Upper lobe of left lung (tissue), 6 donors: ENCODE measurements around the gene KIF21B. TPM values are rescaled to one million over a fixed set of nuclear protein-coding genes. Genes with fewer than 3 reads are reported as not detected.
"Not testable (repeated sequence)": the region's sequence is repeated elsewhere in the genome, so short reads cannot be mapped to it uniquely, and the experiment has no call there.

ENCODE experiments used
- ATAC-seq, 2 donors: fragments of 200-7000 bp; cut with Tn5 transposase; one replicate each; pipeline ENCODE4 v1.9.1; 2022; ENCODE audit warnings: mild to moderate bottlenecking in 2 of 2, moderate library complexity in 2 of 2; ENCODE audit not compliant: low FRiP score in 2 of 2
- DNase-seq, 2 donors: peaks; one replicate each; pipeline ENCODE4 v3.0.0-alpha.2; 2019 to 2020
- H3K27ac ChIP-seq, 4 donors: fragments of 200-600 bp; sonication (generic); one replicate each; pipeline ENCODE4 v1.5.1; 2016 to 2019
- H3K27me3 ChIP-seq, 4 donors: fragments of 200-600 bp; sonication (generic); one replicate each; pipeline ENCODE4 v1.5.1; 2017 to 2019
- H3K36me3 ChIP-seq, 4 donors: fragments of 200-600 bp; sonication (generic); one replicate each; pipeline ENCODE4 v1.5.1; 2016 to 2019
- H3K4me1 ChIP-seq, 4 donors: fragments of 200-600 bp; sonication (generic); one replicate each; pipeline ENCODE4 v1.5.1; 2018 to 2019
- H3K4me3 ChIP-seq, 4 donors: fragments of 200-600 bp; sonication (generic); one replicate each; pipeline ENCODE4 v1.5.1; 2017 to 2019; ENCODE audit warnings: mild to moderate bottlenecking in 2 of 4, moderate library complexity in 1 of 4
- H3K9me3 ChIP-seq, 4 donors: fragments of 200-600 bp; sonication (generic); one replicate each; pipeline ENCODE4 v1.5.1; 2018 to 2019
- EP300 ChIP-seq, 4 donors: sonication (generic); formaldehyde crosslinking; IDR thresholded peaks; one replicate each; pipeline ENCODE4 v1.5.1; 2017; ENCODE audit warnings: antibody characterized with exemption in 4 of 4, control low read depth in 2 of 4
- POLR2A ChIP-seq, 4 donors: fragments of 450-650 bp; IDR thresholded peaks; one replicate each; pipeline ENCODE4 v1.5.1; 2016 to 2017; ENCODE audit warnings: antibody characterized with exemption in 4 of 4, mild to moderate bottlenecking in 2 of 4
- POLR2AphosphoS5 ChIP-seq, 2 donors: sonication (generic); formaldehyde crosslinking; IDR thresholded peaks; one replicate each; pipeline ENCODE4 v1.5.1; 2017; ENCODE audit warnings: antibody characterized with exemption in 2 of 2
- WGBS, 2 donors: methylation state at CpG; one replicate each; pipeline ENCODE4 v1.1.5; 2017 to 2018; 5-methylcytosine and 5-hydroxymethylcytosine counted together
- total RNA-seq, 6 donors: library from RNA; depleted of rRNA in 4 of 6; stranded (reverse); fragments of >200 nt in 4 of 6; gene quantifications; one replicate each; pipeline versions ENCODE4 v1.1.0 to v1.2.1, GENCODE V29; 2016 to 2021
- TF ChIP-seq, protein P1 (sequence below), 6 experiments: fragments of 450-650 bp in 4 of 6; fragments of 200-600 bp in 2 of 6; sonication (generic) in 2 of 6; IDR thresholded peaks; one replicate each; pipeline ENCODE4 v1.5.1; 2016 to 2019; ENCODE audit warnings: antibody characterized with exemption in 6 of 6
- donor health status: DM: no; HTN: no; CAD: no; lungs with moderate emphysema.
- donor health status: DM: no; HTN: yes; CAD: no; lungs with severe emphysema.

KIF21B gene
- total RNA-seq, 6 donors from 2014 or later: 3.6 to 18.9 (median 6.1) TPM

DNA sequence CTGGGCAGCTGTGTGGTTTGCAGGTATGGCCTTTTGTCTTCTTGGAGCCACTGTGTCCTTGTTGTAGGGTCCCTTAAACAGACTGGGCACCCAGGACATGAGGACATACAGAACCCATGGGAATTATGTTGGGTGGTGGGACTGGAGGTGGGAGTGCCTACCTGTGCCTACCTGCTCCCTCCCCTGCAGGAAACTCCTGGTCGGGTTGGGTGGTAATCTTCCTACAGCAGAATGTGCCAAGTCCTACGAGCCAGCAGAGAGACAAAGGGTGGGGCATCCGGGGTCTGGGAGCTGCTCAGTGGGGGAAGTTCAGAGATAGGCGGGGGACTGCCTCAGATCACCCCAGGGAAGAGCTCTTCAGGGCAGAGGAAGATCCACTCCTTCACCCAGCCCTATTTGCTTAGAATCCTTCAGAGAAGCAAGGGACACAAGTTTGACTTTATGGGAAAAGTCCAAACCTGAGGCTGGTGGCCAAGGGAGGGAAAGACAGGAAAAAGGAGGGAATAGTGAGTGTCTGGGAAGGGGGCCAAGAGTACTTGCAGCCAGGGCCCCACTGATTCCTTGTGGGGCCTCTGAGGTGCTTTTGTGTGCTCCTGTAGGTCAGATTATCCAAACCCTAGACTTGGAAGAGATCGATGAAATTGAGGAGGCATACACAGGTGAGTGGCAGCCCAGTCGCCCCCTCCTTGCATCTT, 58.3 kb downstream of the KIF21B start:
- ATAC-seq: no peak
- no peak for TF ChIP-seq POLR2AphosphoS5 (IDR thresholded peaks at IDR 0.05)
- TF ChIP-seq, protein P1, sequence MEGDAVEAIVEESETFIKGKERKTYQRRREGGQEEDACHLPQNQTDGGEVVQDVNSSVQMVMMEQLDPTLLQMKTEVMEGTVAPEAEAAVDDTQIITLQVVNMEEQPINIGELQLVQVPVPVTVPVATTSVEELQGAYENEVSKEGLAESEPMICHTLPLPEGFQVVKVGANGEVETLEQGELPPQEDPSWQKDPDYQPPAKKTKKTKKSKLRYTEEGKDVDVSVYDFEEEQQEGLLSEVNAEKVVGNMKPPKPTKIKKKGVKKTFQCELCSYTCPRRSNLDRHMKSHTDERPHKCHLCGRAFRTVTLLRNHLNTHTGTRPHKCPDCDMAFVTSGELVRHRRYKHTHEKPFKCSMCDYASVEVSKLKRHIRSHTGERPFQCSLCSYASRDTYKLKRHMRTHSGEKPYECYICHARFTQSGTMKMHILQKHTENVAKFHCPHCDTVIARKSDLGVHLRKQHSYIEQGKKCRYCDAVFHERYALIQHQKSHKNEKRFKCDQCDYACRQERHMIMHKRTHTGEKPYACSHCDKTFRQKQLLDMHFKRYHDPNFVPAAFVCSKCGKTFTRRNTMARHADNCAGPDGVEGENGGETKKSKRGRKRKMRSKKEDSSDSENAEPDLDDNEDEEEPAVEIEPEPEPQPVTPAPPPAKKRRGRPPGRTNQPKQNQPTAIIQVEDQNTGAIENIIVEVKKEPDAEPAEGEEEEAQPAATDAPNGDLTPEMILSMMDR (IDR thresholded peaks at IDR 0.05): no peak
- TF ChIP-seq EP300 (IDR thresholded peaks at IDR 0.05): no peak
- TF ChIP-seq POLR2A (IDR thresholded peaks at IDR 0.05): no peak
- Histone ChIP-seq H3K36me3 (no peaks in the 10 kb centered on the region), H3K27ac (no peak overlapping the region), H3K9me3 (no peaks in the 10 kb centered on the region), H3K27me3 (no peaks in the 10 kb centered on the region), H3K4me1 (no peaks in the 10 kb centered on the region), H3K4me3 (no peak overlapping the region)
- no peak for DNase-seq
- 47 to 50% methylated on average over 6 of the region's 6 CpGs for WGBS, 2 donors

DNA sequence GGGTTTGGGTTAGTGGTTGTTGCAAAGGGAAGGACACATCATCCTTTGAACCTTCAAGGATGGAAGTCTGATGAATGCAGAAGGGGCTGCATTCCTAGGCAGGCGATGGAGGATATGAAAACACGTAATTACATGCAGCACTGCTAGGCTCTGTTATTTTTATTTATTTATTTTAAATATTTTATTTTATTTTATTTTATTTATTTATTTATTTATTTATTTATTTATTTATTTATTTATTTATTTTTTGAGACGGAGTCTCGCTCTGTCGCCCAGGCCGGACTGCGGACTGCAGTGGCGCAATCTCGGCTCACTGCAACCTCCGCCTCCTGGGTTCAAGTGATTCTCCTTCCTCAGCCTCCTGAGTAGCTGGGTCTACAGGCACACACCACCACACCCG, 59.6 kb downstream of the KIF21B start:
- not testable (repeated sequence) for ATAC-seq, H3K27me3 ChIP-seq, H3K36me3 ChIP-seq, DNase-seq, H3K9me3 ChIP-seq, H3K4me3 ChIP-seq, H3K27ac ChIP-seq, H3K4me1 ChIP-seq
- 95 to 97% methylated on average over 11 of the region's 11 CpGs for WGBS, 2 donors

DNA sequence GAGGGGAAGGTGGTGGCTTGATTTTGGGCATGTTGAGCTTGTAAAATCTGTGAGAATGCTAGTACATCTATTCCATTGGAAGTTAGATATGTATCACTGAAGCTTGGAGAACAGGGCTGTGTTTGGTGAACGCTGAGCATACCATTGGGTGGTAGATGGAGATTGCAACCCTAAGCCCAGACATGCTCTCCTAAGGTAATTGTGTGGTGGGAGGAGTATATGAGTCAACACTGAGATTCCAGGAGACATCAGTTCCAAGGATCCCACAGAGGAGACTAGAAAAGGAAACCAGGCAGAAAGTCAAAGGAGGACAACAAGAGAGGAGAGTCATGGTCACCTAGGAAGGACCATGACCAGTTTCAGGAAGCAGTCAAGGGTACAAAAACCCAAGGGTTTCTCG, 60.4 kb downstream of the KIF21B start:
- Histone ChIP-seq H3K9me3 (no peaks in the 10 kb centered on the region), H3K27ac (no peak overlapping the region), H3K27me3 (no peaks in the 10 kb centered on the region), H3K36me3 (no peaks in the 10 kb centered on the region), H3K4me3 (no peak overlapping the region), H3K4me1 (no peaks in the 10 kb centered on the region)
- no peak for TF ChIP-seq POLR2AphosphoS5 (IDR thresholded peaks at IDR 0.05)
- TF ChIP-seq, protein P1 (IDR thresholded peaks at IDR 0.05): no peak
- no peak for TF ChIP-seq EP300 (IDR thresholded peaks at IDR 0.05)
- no peak for TF ChIP-seq POLR2A (IDR thresholded peaks at IDR 0.05)
- ATAC-seq: no peak
- WGBS, 2 donors: 83 to 85% methylated on average over 2 of the region's 2 CpGs
- no peak for DNase-seq

DNA sequence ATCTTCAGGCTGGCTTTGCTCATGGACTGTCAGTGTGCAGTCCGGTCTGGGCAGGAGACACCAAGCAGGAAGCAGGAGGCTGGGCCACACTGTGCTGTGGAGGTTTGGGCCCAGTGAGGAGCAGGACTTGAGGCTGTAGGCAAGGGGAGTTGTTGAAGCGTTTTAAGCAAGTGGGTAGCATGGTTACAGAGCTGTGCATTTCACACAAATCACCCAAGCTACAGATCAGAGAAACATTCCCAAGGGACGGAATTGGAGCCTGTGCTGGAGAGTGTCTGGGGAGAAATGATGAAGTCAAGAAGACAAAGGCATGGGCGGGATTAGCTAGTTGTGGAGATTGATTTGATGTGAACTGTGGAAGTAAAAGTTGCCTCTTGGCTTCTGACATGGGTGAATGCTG, 60.9 kb downstream of the KIF21B start:
- no peak overlapping the region for H3K27ac ChIP-seq
- ATAC-seq: no peak
- no peak overlapping the region for H3K4me3 ChIP-seq
- no peaks in the 10 kb centered on the region for H3K9me3 ChIP-seq
- 92% methylated on average over 4 of the region's 4 CpGs for WGBS, 2 donors
- H3K27me3 ChIP-seq: no peaks in the 10 kb centered on the region
- no peaks in the 10 kb centered on the region for H3K4me1 ChIP-seq
- TF ChIP-seq, protein P1 (IDR thresholded peaks at IDR 0.05): no peak
- TF ChIP-seq EP300 (IDR thresholded peaks at IDR 0.05): no peak
- TF ChIP-seq POLR2AphosphoS5 (IDR thresholded peaks at IDR 0.05): no peak
- TF ChIP-seq POLR2A (IDR thresholded peaks at IDR 0.05): no peak
- H3K36me3 ChIP-seq: no peaks in the 10 kb centered on the region
- no peak for DNase-seq

DNA sequence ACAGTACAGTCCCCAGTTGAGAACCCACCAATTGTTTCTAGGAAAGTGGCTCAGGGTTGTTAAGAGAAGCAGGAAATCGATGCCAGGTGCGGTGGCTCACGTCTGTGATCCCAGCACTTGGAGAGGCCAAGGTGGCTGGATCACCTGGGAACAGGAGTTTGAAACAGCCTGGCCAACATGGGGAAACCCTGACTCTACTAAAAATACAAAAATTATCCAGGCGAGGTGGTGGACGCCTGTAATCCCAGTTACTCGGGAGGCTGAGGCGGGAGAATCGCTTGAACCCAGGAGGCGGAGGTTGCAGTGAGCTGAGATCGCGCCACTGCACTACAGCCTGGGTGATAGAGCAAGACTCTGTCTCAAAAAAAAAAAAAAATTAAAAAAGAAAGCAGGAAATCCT, 61.4 kb downstream of the KIF21B start:
- DNase-seq, H3K9me3 ChIP-seq, H3K36me3 ChIP-seq, ATAC-seq, H3K4me1 ChIP-seq, H3K4me3 ChIP-seq, H3K27ac ChIP-seq, H3K27me3 ChIP-seq: not testable (repeated sequence)
- 94 to 95% methylated on average over 11 of the region's 11 CpGs for WGBS, 2 donors

DNA sequence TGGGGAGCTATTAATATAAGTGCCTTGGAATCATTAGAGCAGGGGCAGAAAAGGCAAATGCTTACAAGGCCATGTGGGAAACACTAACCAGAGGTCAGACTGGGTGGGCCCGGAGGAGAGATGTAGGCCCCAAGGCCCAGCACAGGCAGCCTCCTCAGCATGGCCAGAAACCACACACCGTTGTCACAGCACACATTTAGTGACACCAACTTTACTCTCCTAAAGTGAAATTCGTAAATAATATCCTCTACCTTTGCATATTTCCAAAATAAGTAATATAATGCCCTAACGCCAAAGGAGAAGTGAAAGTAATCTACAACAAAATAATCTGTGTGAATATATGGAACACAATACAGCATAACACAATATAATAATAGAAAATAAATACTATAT, 62.6 kb downstream of the KIF21B start:
- no peak for DNase-seq
- ATAC-seq: no peak

More for the DNA sequence above, 62.6 kb downstream of the KIF21B start:
- H3K27me3 ChIP-seq: no peaks in the 10 kb centered on the region
- H3K36me3 ChIP-seq: no peaks in the 10 kb centered on the region
- TF ChIP-seq EP300 (IDR thresholded peaks at IDR 0.05) (no peak), POLR2A (IDR thresholded peaks at IDR 0.05) (no peak), POLR2AphosphoS5 (IDR thresholded peaks at IDR 0.05) (no peak)
- TF ChIP-seq, protein P1 (IDR thresholded peaks at IDR 0.05): no peak
- H3K4me1 ChIP-seq: no peaks in the 10 kb centered on the region
- no peak overlapping the region for H3K4me3 ChIP-seq
- 83 to 91% methylated on average over 4 of the region's 4 CpGs for WGBS, 2 donors
- H3K27ac ChIP-seq: no peak overlapping the region
- H3K9me3 ChIP-seq: no peaks in the 10 kb centered on the region
